Caco-2 (cell line): ENCODE results near the gene BCL2. TPM values are rescaled to one million over a fixed set of nuclear protein-coding genes. Genes with fewer than 3 reads are reported as not detected.

ENCODE experiments used
- BruUV-seq: library from RNA; stranded (reverse); fragments of 400-500 nt; replicated peaks from 2 replicates; lab custom pipeline; 2021; lab: Mats Ljungman, UMichigan
- CTCF ChIA-PET: fragments of 300-600 bp; sonication (Branson Sonifier 250); formaldehyde crosslinking; loops from one replicate; lab custom pipeline; 2022; ENCODE audit warnings: antibody characterized with exemption; lab: Charles Lee
- POLR2A ChIA-PET: fragments of 300-600 bp; sonication (Branson Sonifier 250); formaldehyde crosslinking; loops from one replicate; lab custom pipeline; 2022; ENCODE audit warnings: antibody characterized with exemption; lab: Charles Lee
- DNase-seq, 2 experiments: peaks; one replicate each; pipeline versions ENCODE4 v3.0.0 to v3.0.0-alpha.2; 2020 to 2022
- H3K27me3 ChIP-seq: replicated peaks from 2 replicates; pipeline ENCODE4 v1.6.0; 2011; ENCODE audit warnings: low read length; ENCODE audit not compliant: control insufficient read depth, insufficient read depth
- H3K36me3 ChIP-seq: 2 replicates; pipeline ENCODE4 v1.5.1; 2011; ENCODE audit warnings: low read length; ENCODE audit not compliant: control insufficient read depth, insufficient read depth
- H3K4me1 ChIP-seq: fragments of 250-450 bp; sonication (Bioruptor Pico); 2 replicates; pipeline ENCODE4 v1.5.1; 2020; ENCODE audit warnings: mild to moderate bottlenecking
- H3K4me3 ChIP-seq: 2 replicates; pipeline ENCODE4 v1.5.1; 2011; ENCODE audit warnings: low read depth, mild to moderate bottlenecking, control low read depth, low read length
- H3K9me3 ChIP-seq: fragments of 250-450 bp; sonication (Bioruptor Pico); 2 replicates; pipeline ENCODE4 v1.5.1; 2020; ENCODE audit warnings: mild to moderate bottlenecking, moderate library complexity
- H3K27ac Mint-ChIP-seq: one replicate; pipeline ENCODE4 v1.8.0; 2022; ENCODE audit warnings: mixed read lengths; ENCODE audit not compliant: unreplicated experiment
- H3K27me3 Mint-ChIP-seq: one replicate; pipeline ENCODE4 v1.8.0; 2022; ENCODE audit warnings: mixed read lengths; ENCODE audit not compliant: insufficient read depth, unreplicated experiment
- H3K36me3 Mint-ChIP-seq: one replicate; pipeline ENCODE4 v1.8.0; 2022; ENCODE audit warnings: mild to moderate bottlenecking, mixed read lengths; ENCODE audit not compliant: insufficient read depth, unreplicated experiment
- H3K4me1 Mint-ChIP-seq: one replicate; pipeline ENCODE4 v1.8.0; 2022; ENCODE audit warnings: low read depth, mixed read lengths; ENCODE audit not compliant: unreplicated experiment
- H3K4me3 Mint-ChIP-seq: one replicate; pipeline ENCODE4 v1.8.0; 2022; ENCODE audit warnings: mild to moderate bottlenecking, moderate library complexity, mixed read lengths; ENCODE audit not compliant: unreplicated experiment
- H3K9me3 Mint-ChIP-seq: one replicate; pipeline ENCODE4 v1.8.0; 2022; ENCODE audit warnings: mixed read lengths; ENCODE audit not compliant: unreplicated experiment
- CTCF ChIP-seq, 2 experiments: fragments of 200-600 bp in 1 of 2; IDR thresholded peaks; 1 replicate in 1 of 2; 2 replicates in 1 of 2; pipeline versions ENCODE4 v1.5.1 to v1.8.0; 2011 to 2022; ENCODE audit warnings: antibody characterized with exemption in 1 of 2, control low read depth in 1 of 2, inconsistent platforms in 1 of 2, low read depth in 1 of 2, low read length in 1 of 2, mild to moderate bottlenecking in 1 of 2, moderate library complexity in 1 of 2; ENCODE audit not compliant: insufficient read depth in 1 of 2, severe bottlenecking in 1 of 2, unreplicated experiment in 1 of 2
- intact Hi-C: fragments of 100-400 bp; cut with micrococcal nuclease; formaldehyde crosslinking; loops from one replicate; pipeline ENCODE4 v1.10.0; 2022; ENCODE audit not compliant: unreplicated experiment
- total RNA-seq: library from RNA; stranded (reverse); gene quantifications from 2 replicates; pipeline ENCODE4 v1.2.3, GENCODE V29; 2022

Gene BCL2
- total RNA-seq, 1 experiment from 2014 or later: 6.5 TPM

- intact Hi-C loops: loop anchor here (2.0 to 5.0 kb wide), 2 partner anchors 57 to 193 kb away; no protein-coding TSS in a partner anchor
- Mint-ChIP-seq H3K27ac (no peak overlapping the region), H3K9me3 (no peaks in the 10 kb centered on the region), H3K4me3 (no peak overlapping the region), H3K27me3 (no peaks in the 10 kb centered on the region), H3K4me1 (peaks cover 9% of the 10 kb centered on the region), H3K36me3 (peaks cover 5% of the 10 kb centered on the region)
- CTCF ChIA-PET: no interaction called here
- H3K27me3 ChIP-seq: no peaks in the 10 kb centered on the region
- H3K36me3 ChIP-seq: no peaks in the 10 kb centered on the region
- no peak overlapping the region for H3K4me3 ChIP-seq
- BruUV-seq: no TSS peak
- peaks cover 22% of the 10 kb centered on the region for H3K4me1 ChIP-seq
- no peaks in the 10 kb centered on the region for H3K9me3 ChIP-seq
- DNase-seq: no peak
- TF ChIP-seq CTCF (IDR thresholded peaks at IDR 0.05; ENCODE audit: insufficient read depth in 1 of 2, low read depth in 1 of 2, low read length in 1 of 2, severe bottlenecking in 1 of 2, unreplicated experiment in 1 of 2): no peak
- POLR2A ChIA-PET: no interaction called here
Measured at GRCh38 chr18:63130176-63130575, 189.4 kb downstream of the BCL2 start.

GRCh38 chr18:63128237-63128974 lies 191.2 kb downstream of the BCL2 start:
- Mint-ChIP-seq H3K27ac (peak overlapping the region; percentile 15), H3K4me3 (no peak overlapping the region), H3K4me1 (peaks cover 9% of the 10 kb centered on the region), H3K9me3 (no peaks in the 10 kb centered on the region), H3K36me3 (peaks cover 5% of the 10 kb centered on the region), H3K27me3 (no peaks in the 10 kb centered on the region)
- DNase-seq: no peak
- Histone ChIP-seq H3K27me3 (no peaks in the 10 kb centered on the region), H3K4me3 (no peak overlapping the region), H3K4me1 (peaks cover 22% of the 10 kb centered on the region), H3K9me3 (no peaks in the 10 kb centered on the region), H3K36me3 (no peaks in the 10 kb centered on the region)
- BruUV-seq: no TSS peak
- no peak for TF ChIP-seq CTCF (IDR thresholded peaks at IDR 0.05; ENCODE audit: insufficient read depth in 1 of 2, low read depth in 1 of 2, low read length in 1 of 2, severe bottlenecking in 1 of 2, unreplicated experiment in 1 of 2)
- intact Hi-C loops: loop anchor here (5.0 kb wide), 1 partner anchor 41 kb away; no protein-coding TSS in a partner anchor
- CTCF ChIA-PET: no interaction called here
- POLR2A ChIA-PET: no interaction called here

- H3K36me3 Mint-ChIP-seq: peaks cover 5% of the 10 kb centered on the region
Measured at GRCh38 chr18:63126134-63127069, 193.2 kb downstream of the BCL2 start.

More at GRCh38 chr18:63126134-63127069, 193.2 kb downstream of the BCL2 start:
- Mint-ChIP-seq H3K27ac (peak overlapping the region; percentile 86), H3K4me1 (peaks cover 9% of the 10 kb centered on the region), H3K9me3 (no peaks in the 10 kb centered on the region), H3K27me3 (no peaks in the 10 kb centered on the region), H3K4me3 (peak overlapping the region; percentile 31)
- peak in 1 of 2 experiments; percentile 22 for DNase-seq
- intact Hi-C loops: loop anchor here (2.0 to 5.0 kb wide), 2 partner anchors 39 to 56 kb away; no protein-coding TSS in a partner anchor
- CTCF ChIA-PET: no interaction called here
- H3K9me3 ChIP-seq: no peaks in the 10 kb centered on the region
- no TSS peak for BruUV-seq
- H3K4me3 ChIP-seq: no peak overlapping the region
- peaks cover 22% of the 10 kb centered on the region for H3K4me1 ChIP-seq
- no peaks in the 10 kb centered on the region for H3K36me3 ChIP-seq
- H3K27me3 ChIP-seq: no peaks in the 10 kb centered on the region
- POLR2A ChIA-PET: no interaction called here
- TF ChIP-seq CTCF (IDR thresholded peaks at IDR 0.05; ENCODE audit: insufficient read depth in 1 of 2, low read depth in 1 of 2, low read length in 1 of 2, severe bottlenecking in 1 of 2, unreplicated experiment in 1 of 2): no peak
